Nephron (organoid): ENCODE results near the gene RAET1L.
"Not testable (repeated sequence)": the region's sequence is repeated elsewhere in the genome, so short reads cannot be mapped to it uniquely, and the experiment has no call there.

Source experiments
- H3K27ac Mint-ChIP-seq, 3 experiments: 2 replicates each; pipeline ENCODE4 v1.8.0; 2020; ENCODE audit warnings: mixed read lengths in 3 of 3, mild to moderate bottlenecking in 2 of 3, moderate library complexity in 1 of 3
- H3K27me3 Mint-ChIP-seq: 2 replicates; pipeline ENCODE4 v1.8.0; 2021; ENCODE audit warnings: low read depth, mild to moderate bottlenecking, moderate library complexity, mixed read lengths
- H3K36me3 Mint-ChIP-seq: 2 replicates; pipeline ENCODE4 v1.8.0; 2020; ENCODE audit warnings: low read depth, mixed read lengths
- H3K4me1 Mint-ChIP-seq: 2 replicates; pipeline ENCODE4 v1.8.0; 2020; ENCODE audit warnings: mixed read lengths
- H3K4me3 Mint-ChIP-seq, 3 experiments: 2 replicates each; pipeline ENCODE4 v1.8.0; 2020; ENCODE audit warnings: mild to moderate bottlenecking in 3 of 3, mixed read lengths in 3 of 3, moderate library complexity in 2 of 3
- H3K9me3 Mint-ChIP-seq: 2 replicates; pipeline ENCODE4 v1.8.0; 2020; ENCODE audit warnings: mixed read lengths
- CTCF ChIP-seq, 3 experiments: fragments of 200-600 bp; sonication (generic); IDR thresholded peaks; one replicate each; pipeline ENCODE4 v1.5.0; 2021; ENCODE audit warnings: antibody characterized with exemption in 3 of 3; ENCODE audit not compliant: unreplicated experiment in 3 of 3

Gene RAET1L

DNA sequence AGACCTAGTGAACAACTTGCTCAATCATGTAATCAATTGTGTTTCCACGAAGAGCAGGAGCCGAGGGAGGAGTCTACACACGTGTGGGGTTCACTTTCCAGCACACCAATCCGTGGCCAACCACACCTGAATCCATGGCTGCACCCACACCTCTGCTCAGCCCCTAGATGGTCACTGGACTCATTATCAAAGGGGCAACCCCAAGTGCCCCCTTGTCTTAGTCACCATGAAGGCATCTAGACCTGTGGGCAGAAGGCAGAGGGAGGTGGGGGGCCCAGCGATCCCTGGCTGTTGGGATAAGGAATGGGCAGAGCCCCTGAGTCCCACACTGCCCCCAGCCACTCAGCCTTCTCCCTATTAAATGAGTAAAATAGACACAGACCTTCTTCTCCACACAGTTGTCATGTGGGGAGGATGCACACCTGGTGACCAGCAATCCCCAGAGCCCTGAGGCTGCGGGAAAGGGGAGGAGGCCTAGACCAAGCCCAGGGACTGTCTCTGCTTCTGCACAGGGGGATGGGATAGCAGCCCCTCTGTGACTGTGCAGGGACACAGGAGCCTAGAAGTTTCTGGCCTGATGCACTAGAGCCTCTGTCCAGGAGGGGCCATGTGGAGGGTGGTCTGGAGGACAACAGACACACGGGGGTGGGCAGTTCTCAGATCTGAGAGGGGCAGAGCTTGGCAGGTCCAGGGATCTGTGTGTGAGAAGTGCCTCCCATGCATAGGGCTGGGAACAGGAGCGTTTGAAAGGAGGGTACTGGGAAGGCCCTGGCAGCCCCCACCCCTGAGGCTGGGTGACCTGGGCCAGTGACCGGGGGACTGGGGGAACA is 1.9 kb upstream of the RAET1L start:
- Mint-ChIP-seq H3K36me3 (no peaks in the 10 kb centered on the region), H3K27me3 (peaks cover 80% of the 10 kb centered on the region), H3K4me1 (no peaks in the 10 kb centered on the region), H3K9me3 (no peaks in the 10 kb centered on the region), H3K27ac (no peak overlapping the region), H3K4me3 (no peak overlapping the region)
- no peak for TF ChIP-seq CTCF (IDR thresholded peaks at IDR 0.05; ENCODE audit: unreplicated experiment in 3 of 3)

DNA sequence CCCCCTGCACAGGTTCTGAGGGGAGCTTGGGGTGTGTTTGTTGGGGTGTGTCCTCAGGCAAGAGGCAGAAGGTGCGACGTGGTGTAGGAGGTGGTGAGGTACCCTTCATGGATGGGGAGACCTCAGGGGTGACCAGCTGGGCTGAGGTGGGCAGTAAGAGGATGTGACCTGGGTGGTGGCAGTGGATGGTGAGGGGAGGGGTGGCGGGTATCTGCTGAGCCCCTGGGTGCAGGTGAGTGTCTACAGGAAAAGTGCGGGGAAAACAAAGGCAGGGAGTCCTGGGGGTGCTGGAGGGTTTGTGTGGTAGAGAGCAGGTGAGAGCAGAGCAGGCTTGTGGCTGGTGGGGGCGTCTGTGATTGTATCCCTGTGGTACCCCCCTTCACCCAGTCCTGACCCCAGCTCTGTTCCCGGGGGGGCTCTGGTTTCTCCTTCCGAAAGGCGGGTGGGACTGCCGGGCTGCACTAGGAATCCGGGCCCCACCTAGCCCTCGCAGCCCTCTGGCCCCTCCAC is 631 bp downstream of the RAET1L start:
- Mint-ChIP-seq H3K27ac (no peak overlapping the region), H3K4me1 (no peaks in the 10 kb centered on the region), H3K36me3 (no peaks in the 10 kb centered on the region), H3K4me3 (no peak overlapping the region), H3K27me3 (peaks cover 84% of the 10 kb centered on the region), H3K9me3 (no peaks in the 10 kb centered on the region)
- TF ChIP-seq CTCF (IDR thresholded peaks at IDR 0.05; ENCODE audit: unreplicated experiment in 3 of 3): no peak

- H3K4me3 Mint-ChIP-seq, H3K36me3 Mint-ChIP-seq, H3K27ac Mint-ChIP-seq, H3K4me1 Mint-ChIP-seq, H3K9me3 Mint-ChIP-seq: not testable (repeated sequence)
- H3K27me3 Mint-ChIP-seq: peaks cover 83% of the 10 kb centered on the region
Measured at GRCh38 chr6:150024021-150024420, 1.3 kb downstream of the RAET1L start.

DNA sequence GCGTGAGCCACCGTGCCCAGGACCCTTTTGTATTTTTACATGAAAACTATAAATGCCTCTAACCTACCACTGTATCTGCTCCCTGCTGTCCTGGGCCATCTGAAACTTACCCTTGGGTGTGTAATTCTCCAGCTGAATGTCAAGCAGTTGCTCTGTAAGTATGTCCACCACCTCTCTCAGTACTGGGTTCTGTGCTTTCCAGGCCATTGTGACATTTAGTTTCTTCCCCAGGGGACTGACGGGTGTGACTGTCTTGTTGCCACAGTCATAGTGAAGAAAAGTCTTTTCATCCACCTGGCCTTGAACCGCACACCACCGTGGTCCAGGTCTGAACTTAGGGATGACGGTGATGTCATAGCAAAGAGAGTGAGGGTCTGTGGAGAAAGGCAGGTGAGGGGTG is 3.5 kb downstream of the RAET1L start:
- H3K27ac Mint-ChIP-seq, H3K4me1 Mint-ChIP-seq, H3K9me3 Mint-ChIP-seq, H3K36me3 Mint-ChIP-seq, H3K4me3 Mint-ChIP-seq: not testable (repeated sequence)
- H3K27me3 Mint-ChIP-seq: peaks cover 83% of the 10 kb centered on the region

DNA sequence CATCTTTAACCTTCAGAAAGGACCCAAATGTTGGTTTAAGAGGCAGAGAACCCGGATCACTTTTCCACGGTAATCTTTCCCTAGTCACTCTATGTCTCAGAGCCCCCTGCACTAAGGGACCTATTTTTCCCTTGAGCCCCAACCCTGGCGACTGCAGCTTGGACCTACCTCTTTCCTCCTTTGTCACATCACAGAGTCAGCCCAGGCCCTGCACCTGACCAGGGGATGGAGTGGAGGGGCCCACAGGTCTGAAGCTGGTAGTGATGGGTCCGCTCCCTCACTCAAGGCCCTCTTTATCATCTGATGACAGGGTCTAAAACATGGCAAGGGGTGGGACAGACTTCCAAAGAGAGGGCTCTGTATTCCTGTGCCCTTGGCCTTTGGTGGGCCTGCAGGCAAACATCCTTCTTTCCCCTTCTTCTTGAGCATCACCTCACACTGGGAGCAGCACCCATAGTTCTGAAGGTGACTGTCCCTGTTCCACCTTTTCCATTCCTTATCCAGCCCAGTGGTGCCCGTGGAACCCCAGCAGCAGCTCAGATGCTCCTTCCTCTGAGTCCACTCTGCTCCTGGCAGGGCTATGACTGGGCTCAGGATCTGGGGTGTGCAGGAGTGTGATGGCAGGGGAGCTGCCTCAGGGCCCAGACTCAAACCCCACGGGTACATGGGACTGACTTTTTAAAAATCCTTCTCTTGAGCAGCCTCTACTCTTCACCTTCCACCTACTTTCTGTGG is 6.3 kb downstream of the RAET1L start:
- Mint-ChIP-seq H3K9me3 (peaks cover 4% of the 10 kb centered on the region), H3K4me3 (no peak overlapping the region)

GRCh38 chr6:150017186-150017521 is 8.2 kb downstream of the RAET1L start:
- TF ChIP-seq CTCF (IDR thresholded peaks at IDR 0.05; ENCODE audit: unreplicated experiment in 3 of 3): peak in 1 of 3 experiments; percentile 35
- not testable (repeated sequence) for H3K4me3 Mint-ChIP-seq

More for the DNA sequence above, 6.3 kb downstream of the RAET1L start:
- peaks cover 7% of the 10 kb centered on the region for H3K4me1 Mint-ChIP-seq
- H3K36me3 Mint-ChIP-seq: no peaks in the 10 kb centered on the region
- no peak overlapping the region for H3K27ac Mint-ChIP-seq
- TF ChIP-seq CTCF (IDR thresholded peaks at IDR 0.05; ENCODE audit: unreplicated experiment in 3 of 3): no peak
- peaks cover 79% of the 10 kb centered on the region for H3K27me3 Mint-ChIP-seq

More at GRCh38 chr6:150017186-150017521, 8.2 kb downstream of the RAET1L start:
- not testable (repeated sequence) for H3K27ac Mint-ChIP-seq, H3K4me1 Mint-ChIP-seq, H3K36me3 Mint-ChIP-seq, H3K9me3 Mint-ChIP-seq
- peaks cover 86% of the 10 kb centered on the region for H3K27me3 Mint-ChIP-seq
